GM12878 (cell line): ENCODE data around the gene LIG3.

Experiments
- CEBPB ChIP-seq, 2 experiments: fragments of 150-350 bp in 1 of 2; IDR thresholded peaks; 2 replicates each; pipeline ENCODE4 v1.6.1; 2012 to 2014; ENCODE audit warnings: low read depth in 2 of 2, low read length in 2 of 2, borderline replicate concordance in 1 of 2, inconsistent platforms in 1 of 2
- CTCF ChIP-seq, 3 experiments: IDR thresholded peaks in 2 of 3; conservative IDR thresholded peaks in 1 of 3; 2 replicates each; pipeline ENCODE4 v1.5.1; 2011; ENCODE audit warnings: low read depth in 3 of 3, low read length in 3 of 3, mild to moderate bottlenecking in 3 of 3, control low read depth in 2 of 3, moderate library complexity in 2 of 3, inconsistent platforms in 1 of 3, mixed read lengths in 1 of 3; ENCODE audit not compliant: control insufficient read depth in 2 of 3, insufficient read depth in 1 of 3; ENCODE audit errors: extremely low read depth in 1 of 3
- HDAC6 ChIP-seq: fragments of 200-600 bp; sonication (generic); IDR thresholded peaks from one replicate; pipeline ENCODE4 v1.8.0; 2017; ENCODE audit warnings: antibody characterized with exemption; ENCODE audit not compliant: unreplicated experiment
- JUND ChIP-seq: IDR thresholded peaks from 2 replicates; pipeline ENCODE4 v1.6.1; 2012; ENCODE audit warnings: low read depth, mild to moderate bottlenecking, low read length, improper control_type of control experiment, moderate library complexity
- KDM1A ChIP-seq: fragments of 200-600 bp; sonication (generic); IDR thresholded peaks from 2 replicates; pipeline ENCODE4 v1.6.1; 2016; ENCODE audit warnings: borderline replicate concordance
- LARP7 ChIP-seq: fragments of 450-650 bp; IDR thresholded peaks from 2 replicates; pipeline ENCODE4 v1.6.1; 2017; ENCODE audit warnings: mild to moderate bottlenecking
- POU2F2 ChIP-seq: IDR thresholded peaks from 3 replicates; pipeline ENCODE4 v1.6.1; 2011; ENCODE audit warnings: low read depth, mild to moderate bottlenecking, low read length, borderline replicate concordance
- SMC3 ChIP-seq: IDR thresholded peaks from 2 replicates; pipeline ENCODE4 v1.6.1; 2011; ENCODE audit warnings: low read length, improper control_type of control experiment, borderline replicate concordance
- SP1 ChIP-seq: IDR thresholded peaks from one replicate; pipeline ENCODE4 v1.6.1; 2011; ENCODE audit warnings: low read depth, low read length
- TAF1 ChIP-seq: IDR thresholded peaks from 2 replicates; pipeline ENCODE4 v1.6.1; 2011; ENCODE audit warnings: mild to moderate bottlenecking, low read depth, low read length, borderline replicate concordance
- ZNF217 ChIP-seq: fragments of 450-650 bp; IDR thresholded peaks from 2 replicates; pipeline ENCODE4 v1.6.1; 2017; ENCODE audit warnings: antibody characterized with exemption, mild to moderate bottlenecking
- ZNF384 ChIP-seq: IDR thresholded peaks from 2 replicates; pipeline ENCODE4 v1.6.1; 2012; ENCODE audit warnings: low read depth, mild to moderate bottlenecking, low read length, improper control_type of control experiment, borderline replicate concordance
- TF ChIP-seq, protein P1 (sequence below): IDR thresholded peaks from 2 replicates; pipeline ENCODE4 v1.6.1; 2011; ENCODE audit warnings: low read depth, low read length, improper control_type of control experiment, borderline replicate concordance

DNA sequence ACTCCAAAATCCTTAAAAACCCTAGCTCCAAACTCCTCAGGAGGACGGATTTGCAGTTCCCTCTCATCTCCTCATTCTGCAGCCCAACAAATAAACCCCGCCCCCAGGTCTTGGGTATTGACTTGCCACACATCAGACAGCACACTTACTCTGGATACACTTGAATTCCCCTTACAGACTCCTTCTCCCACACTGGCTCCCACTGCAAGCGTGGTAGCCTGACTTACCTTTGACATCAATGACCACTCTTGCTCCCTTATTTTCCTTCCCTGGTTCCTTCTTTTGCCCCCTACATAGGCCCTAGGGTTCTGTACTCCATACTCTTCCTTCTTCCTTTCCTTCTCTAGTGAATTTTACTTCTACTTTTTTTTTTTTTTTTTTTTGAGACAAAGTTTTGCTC is 75.7 kb downstream of the LIG3 start:
- TF ChIP-seq HDAC6 = no peak
- no peak for TF ChIP-seq POU2F2
- TF ChIP-seq ZNF217 = no peak
- no peak for TF ChIP-seq CTCF (IDR thresholded peaks at IDR 0.05 in 2 of 3, conservative IDR thresholded peaks at IDR 0.05 in 1 of 3; ENCODE audit: control insufficient read depth in 2 of 3, extremely low read depth in 1 of 3, insufficient read depth in 1 of 3, low read depth in 3 of 3, low read length in 3 of 3)
- TF ChIP-seq SMC3 = no peak
- no peak for TF ChIP-seq KDM1A
- TF ChIP-seq LARP7 = no peak
- no peak for TF ChIP-seq TAF1
- TF ChIP-seq, protein P1, sequence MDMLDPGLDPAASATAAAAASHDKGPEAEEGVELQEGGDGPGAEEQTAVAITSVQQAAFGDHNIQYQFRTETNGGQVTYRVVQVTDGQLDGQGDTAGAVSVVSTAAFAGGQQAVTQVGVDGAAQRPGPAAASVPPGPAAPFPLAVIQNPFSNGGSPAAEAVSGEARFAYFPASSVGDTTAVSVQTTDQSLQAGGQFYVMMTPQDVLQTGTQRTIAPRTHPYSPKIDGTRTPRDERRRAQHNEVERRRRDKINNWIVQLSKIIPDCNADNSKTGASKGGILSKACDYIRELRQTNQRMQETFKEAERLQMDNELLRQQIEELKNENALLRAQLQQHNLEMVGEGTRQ = no peak
- no peak for TF ChIP-seq SP1
- no peak for TF ChIP-seq ZNF384
- TF ChIP-seq CEBPB (IDR thresholded peaks at IDR 0.05; ENCODE audit: borderline replicate concordance in 1 of 2, low read depth in 2 of 2, low read length in 2 of 2) = no peak
- TF ChIP-seq JUND = no peak
